Progenitor cell of endocrine pancreas (in vitro differentiated cells): Measurements from ENCODE around the gene UNC13D. TPM values are rescaled to one million over a fixed set of nuclear protein-coding genes. Genes with fewer than 3 reads are reported as not detected.

Experiments
- DNase-seq: peaks from one replicate; pipeline ENCODE4 v3.0.0; 2021; ENCODE audit warnings: low spot score; ENCODE audit not compliant: unreplicated experiment
- H3K27ac Mint-ChIP-seq: 2 replicates; pipeline ENCODE4 v1.8.0; 2021; ENCODE audit warnings: mild to moderate bottlenecking, moderate library complexity, mixed read lengths
- H3K27me3 Mint-ChIP-seq: 2 replicates; pipeline ENCODE4 v1.8.0; 2021; ENCODE audit warnings: mixed read lengths
- H3K36me3 Mint-ChIP-seq: 2 replicates; pipeline ENCODE4 v1.8.0; 2022; ENCODE audit warnings: mixed read lengths; ENCODE audit not compliant: insufficient read depth
- H3K4me1 Mint-ChIP-seq: 2 replicates; pipeline ENCODE4 v1.8.0; 2021; ENCODE audit warnings: low read depth, mixed read lengths
- H3K4me3 Mint-ChIP-seq: 2 replicates; pipeline ENCODE4 v1.8.0; 2021; ENCODE audit warnings: low read depth, mild to moderate bottlenecking, moderate library complexity, mixed read lengths
- H3K9me3 Mint-ChIP-seq: 2 replicates; pipeline ENCODE4 v1.8.0; 2021; ENCODE audit warnings: low read depth, mixed read lengths
- total RNA-seq: library from RNA; stranded (reverse); gene quantifications from 2 replicates; pipeline ENCODE4 v1.2.1, GENCODE V29; 2021
- TF ChIP-seq, protein P1 (sequence below): fragments of 200-600 bp; sonication (generic); IDR thresholded peaks from one replicate; pipeline ENCODE4 v1.5.0; 2021; ENCODE audit warnings: antibody characterized with exemption, mild to moderate bottlenecking; ENCODE audit not compliant: unreplicated experiment

The UNC13D gene
- total RNA-seq, 1 donor from 2014 or later: 2.7 TPM

DNA sequence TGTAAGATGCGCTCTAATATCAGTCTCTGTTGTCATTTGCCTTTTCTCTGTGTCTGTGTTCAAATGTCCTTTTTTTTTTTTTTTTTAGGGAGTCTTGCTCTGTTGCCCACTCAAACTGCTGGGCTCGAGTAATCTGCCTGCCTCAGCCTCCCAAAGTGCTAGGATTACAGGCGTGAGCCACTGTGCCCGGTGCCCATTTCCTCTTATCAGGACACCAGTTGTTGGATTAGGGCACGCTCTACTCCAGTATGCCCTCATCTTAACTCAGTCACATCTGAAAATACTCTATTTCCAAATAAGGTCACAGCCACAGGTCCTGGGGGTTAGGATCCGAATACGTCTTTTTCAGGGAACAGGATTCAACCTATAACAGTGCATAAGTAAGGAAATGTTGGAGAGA is 36.1 kb upstream of the UNC13D start:
- no peaks in the 10 kb centered on the region for H3K36me3 Mint-ChIP-seq
- no peaks in the 10 kb centered on the region for H3K9me3 Mint-ChIP-seq
- TF ChIP-seq, protein P1, sequence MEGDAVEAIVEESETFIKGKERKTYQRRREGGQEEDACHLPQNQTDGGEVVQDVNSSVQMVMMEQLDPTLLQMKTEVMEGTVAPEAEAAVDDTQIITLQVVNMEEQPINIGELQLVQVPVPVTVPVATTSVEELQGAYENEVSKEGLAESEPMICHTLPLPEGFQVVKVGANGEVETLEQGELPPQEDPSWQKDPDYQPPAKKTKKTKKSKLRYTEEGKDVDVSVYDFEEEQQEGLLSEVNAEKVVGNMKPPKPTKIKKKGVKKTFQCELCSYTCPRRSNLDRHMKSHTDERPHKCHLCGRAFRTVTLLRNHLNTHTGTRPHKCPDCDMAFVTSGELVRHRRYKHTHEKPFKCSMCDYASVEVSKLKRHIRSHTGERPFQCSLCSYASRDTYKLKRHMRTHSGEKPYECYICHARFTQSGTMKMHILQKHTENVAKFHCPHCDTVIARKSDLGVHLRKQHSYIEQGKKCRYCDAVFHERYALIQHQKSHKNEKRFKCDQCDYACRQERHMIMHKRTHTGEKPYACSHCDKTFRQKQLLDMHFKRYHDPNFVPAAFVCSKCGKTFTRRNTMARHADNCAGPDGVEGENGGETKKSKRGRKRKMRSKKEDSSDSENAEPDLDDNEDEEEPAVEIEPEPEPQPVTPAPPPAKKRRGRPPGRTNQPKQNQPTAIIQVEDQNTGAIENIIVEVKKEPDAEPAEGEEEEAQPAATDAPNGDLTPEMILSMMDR: no peak
- H3K27ac Mint-ChIP-seq: no peak overlapping the region
- H3K27me3 Mint-ChIP-seq: peaks cover 61% of the 10 kb centered on the region
- DNase-seq: no peak
- H3K4me3 Mint-ChIP-seq: no peak overlapping the region
- H3K4me1 Mint-ChIP-seq: peaks cover 2% of the 10 kb centered on the region

DNA sequence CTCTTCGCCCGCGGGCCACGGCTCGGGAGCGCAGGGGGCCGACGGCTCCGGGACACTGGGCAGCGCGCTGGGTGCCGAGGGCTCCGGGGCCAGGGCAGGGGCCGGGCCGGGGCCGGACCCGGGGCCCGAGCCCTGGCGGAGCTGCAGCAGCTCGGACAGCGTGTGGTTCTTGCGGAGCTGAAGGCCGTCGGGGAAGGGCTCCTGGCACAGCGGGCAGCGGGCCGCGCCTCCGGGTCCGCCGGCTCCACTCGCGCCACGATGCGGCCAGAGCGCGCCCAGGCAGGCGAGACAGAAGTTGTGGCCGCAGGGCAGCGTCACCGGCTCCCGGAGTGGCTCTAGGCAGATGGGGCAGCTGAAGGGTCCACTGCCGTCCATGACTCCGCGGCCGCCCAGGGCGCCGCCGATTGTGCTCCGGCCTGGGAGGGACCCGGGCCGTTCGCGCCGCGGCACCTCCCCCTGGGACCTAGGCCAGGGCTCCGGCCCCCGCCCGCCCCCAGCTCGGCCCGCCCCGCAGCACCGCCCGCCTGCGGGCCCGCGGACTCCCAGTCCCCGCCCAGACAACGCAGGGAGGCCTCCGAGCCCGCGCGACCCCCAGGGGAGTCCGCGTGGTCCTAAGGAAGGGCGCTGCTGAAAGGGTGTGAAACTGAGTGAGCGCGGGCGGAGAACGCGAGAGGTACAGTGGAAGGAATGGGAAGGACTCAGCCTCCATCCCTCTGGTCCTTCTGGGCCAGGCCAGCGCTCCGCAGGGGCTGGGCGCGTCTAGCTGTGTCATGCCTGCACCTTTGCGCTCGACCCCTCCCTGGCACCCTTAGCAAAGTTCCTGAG is 34.2 kb upstream of the UNC13D start, which contains the start of gene TRIM47:
TRIM47 (minus strand) TSS at position 408 of the 825 bp plus-strand sequence; CDS start at position 375, 33 bp downstream.
- Mint-ChIP-seq H3K4me1 (peaks cover 2% of the 10 kb centered on the region), H3K4me3 (peak within 1 kb of the TSS; percentile 40), H3K36me3 (no peaks in the 10 kb centered on the region), H3K27me3 (peaks cover 61% of the 10 kb centered on the region), H3K9me3 (no peaks in the 10 kb centered on the region), H3K27ac (no peak within 1 kb of the TSS)
- DNase-seq: no peak
- TF ChIP-seq, protein P1: no peak

DNA sequence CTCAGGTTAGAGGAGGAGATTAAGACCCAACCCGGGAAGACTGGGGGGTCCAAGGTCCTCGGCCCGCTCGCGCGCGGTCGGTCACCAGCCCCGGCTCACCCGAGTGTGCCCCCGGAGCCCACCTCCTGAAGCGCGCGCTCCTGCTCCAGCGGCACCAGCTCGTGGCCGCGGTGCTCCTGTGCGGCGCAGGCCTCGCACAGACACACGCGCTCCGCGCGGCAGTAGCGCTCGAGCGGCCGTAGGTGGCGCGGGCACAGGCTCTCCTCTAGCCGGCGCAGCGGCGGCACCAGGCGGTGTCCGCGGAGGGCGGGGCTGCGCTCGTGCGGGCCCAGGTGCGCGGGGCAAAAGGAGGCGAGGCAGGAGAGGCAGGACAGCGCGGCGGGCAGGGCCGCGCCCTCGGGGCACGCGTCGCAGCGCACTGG is 33.6 kb upstream of the UNC13D start:
- Mint-ChIP-seq H3K4me3 (peak overlapping the region; percentile 40), H3K9me3 (no peaks in the 10 kb centered on the region), H3K27ac (no peak overlapping the region), H3K4me1 (peaks cover 2% of the 10 kb centered on the region), H3K36me3 (no peaks in the 10 kb centered on the region), H3K27me3 (peaks cover 60% of the 10 kb centered on the region)
- TF ChIP-seq, protein P1: peak; percentile 62
- DNase-seq: peak; percentile 62

DNA sequence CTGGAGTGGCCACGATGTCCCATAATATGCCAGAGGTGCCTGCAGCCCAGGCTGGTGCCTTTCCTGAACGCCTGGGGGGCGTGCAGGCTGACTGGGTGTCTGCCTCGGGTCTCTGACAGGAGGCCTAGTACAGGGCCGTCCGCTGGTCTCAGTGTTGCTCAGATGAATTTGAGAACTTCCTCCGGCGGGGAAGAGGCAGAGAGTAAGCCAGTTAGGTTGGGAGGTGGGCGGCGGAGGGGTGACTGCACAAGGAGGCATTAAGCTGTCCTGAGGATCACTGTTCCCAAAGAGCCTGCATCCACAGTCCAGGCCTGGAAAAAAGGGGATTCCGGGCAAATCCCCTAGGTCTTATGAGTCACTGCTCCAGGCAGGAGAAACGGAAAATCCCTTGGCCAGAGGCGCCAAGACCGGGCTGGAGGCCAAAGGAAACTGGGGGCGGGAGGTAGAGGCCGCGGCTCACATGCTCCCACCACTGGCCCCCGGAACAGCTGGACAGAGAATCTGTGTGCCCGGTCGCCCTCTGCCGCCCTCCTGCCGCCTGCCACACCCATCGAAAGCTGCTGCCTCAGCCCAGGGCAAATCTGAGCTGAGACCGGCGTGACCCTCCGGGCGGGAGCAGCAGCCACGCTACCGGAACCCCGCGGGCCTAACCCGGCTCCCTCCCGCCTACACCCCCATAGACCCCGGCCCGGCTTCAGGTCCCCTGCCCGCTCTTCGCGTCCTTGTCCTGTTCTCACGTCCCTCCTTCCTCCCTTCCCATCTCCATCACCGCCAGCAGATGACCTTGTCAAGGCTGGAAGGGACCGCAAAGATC is 32.9 kb upstream of the UNC13D start:
- Mint-ChIP-seq H3K4me1 (peaks cover 2% of the 10 kb centered on the region), H3K27me3 (peaks cover 54% of the 10 kb centered on the region), H3K9me3 (no peaks in the 10 kb centered on the region), H3K4me3 (peak overlapping the region; percentile 40), H3K36me3 (no peaks in the 10 kb centered on the region), H3K27ac (no peak overlapping the region)
- no peak for DNase-seq
- TF ChIP-seq, protein P1: no peak

DNA sequence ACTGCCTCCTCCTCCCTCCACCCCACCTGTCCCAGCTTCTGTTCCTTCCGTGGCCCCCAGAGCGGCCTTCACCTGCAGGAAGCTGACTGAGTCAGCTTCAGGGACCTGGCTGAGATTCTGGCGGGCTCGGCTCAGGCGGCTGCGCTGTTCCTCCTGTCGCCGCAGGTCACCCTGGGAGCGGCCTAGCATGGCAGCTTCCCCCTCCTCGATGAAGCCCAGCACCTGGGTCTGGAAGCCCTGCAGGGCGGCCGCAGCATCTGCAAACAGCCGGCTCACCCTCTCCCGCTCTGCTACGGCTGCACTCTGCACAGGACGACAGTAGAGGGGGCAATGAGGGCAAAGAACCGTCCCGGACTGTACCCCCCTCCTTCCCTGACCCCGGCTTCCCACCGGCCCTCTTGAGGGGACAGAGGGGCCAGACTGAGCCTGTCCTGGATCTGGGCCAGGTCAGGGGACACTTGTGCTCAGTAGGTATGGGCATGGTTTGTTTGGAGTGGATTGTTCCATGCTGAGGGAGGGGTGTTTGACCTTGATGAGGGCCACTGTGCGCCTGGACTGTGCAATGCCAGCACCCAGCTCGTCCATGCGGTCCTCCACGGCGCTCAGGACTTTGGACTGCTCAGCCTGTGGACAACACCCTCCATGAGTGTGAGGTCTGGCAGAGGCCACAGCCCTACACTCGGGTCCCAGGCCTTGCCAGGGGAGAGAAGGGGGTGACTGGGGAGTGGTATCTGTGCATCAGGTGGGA is 32.2 kb upstream of the UNC13D start:
- Mint-ChIP-seq H3K27ac (no peak overlapping the region), H3K27me3 (peaks cover 46% of the 10 kb centered on the region), H3K36me3 (no peaks in the 10 kb centered on the region)

More for the DNA sequence above, 32.2 kb upstream of the UNC13D start:
- Mint-ChIP-seq H3K4me3 (no peak overlapping the region), H3K4me1 (peaks cover 2% of the 10 kb centered on the region), H3K9me3 (no peaks in the 10 kb centered on the region)
- no peak for DNase-seq
- TF ChIP-seq, protein P1: peak; percentile 30
